SK-N-SH (cell line): Measurements from ENCODE around the gene FAM3B.

Experiments
- FOSL2 ChIP-seq: IDR thresholded peaks from 2 replicates; pipeline ENCODE4 v1.4.0; 2012; ENCODE audit warnings: low read depth, mild to moderate bottlenecking, moderate library complexity, borderline replicate concordance
- JUND ChIP-seq: IDR thresholded peaks from 2 replicates; pipeline ENCODE4 v1.4.0; 2012
- MXI1 ChIP-seq: IDR thresholded peaks from 2 replicates; pipeline ENCODE4 v1.6.1; 2012; ENCODE audit warnings: mild to moderate bottlenecking, low read depth, low read length, improper control_type of control experiment
- RCOR1 ChIP-seq: fragments of 150-350 bp; IDR thresholded peaks from 2 replicates; pipeline ENCODE4 v1.6.1; 2017; ENCODE audit warnings: antibody characterized with exemption, low read length
- SMC3 ChIP-seq: IDR thresholded peaks from 2 replicates; pipeline ENCODE4 v1.6.1; 2012; ENCODE audit warnings: low read depth, low read length, improper control_type of control experiment
- TF ChIP-seq, protein P1 (sequence below): fragments of 200-600 bp; sonication (generic); IDR thresholded peaks from 2 replicates; pipeline ENCODE4 v1.6.1; 2017; ENCODE audit warnings: antibody characterized with exemption, mild to moderate bottlenecking, moderate library complexity
- TF ChIP-seq, protein P2 (sequence below): IDR thresholded peaks from 2 replicates; pipeline ENCODE4 v1.6.1; 2012; ENCODE audit warnings: mild to moderate bottlenecking, low read depth, low read length, moderate library complexity

DNA sequence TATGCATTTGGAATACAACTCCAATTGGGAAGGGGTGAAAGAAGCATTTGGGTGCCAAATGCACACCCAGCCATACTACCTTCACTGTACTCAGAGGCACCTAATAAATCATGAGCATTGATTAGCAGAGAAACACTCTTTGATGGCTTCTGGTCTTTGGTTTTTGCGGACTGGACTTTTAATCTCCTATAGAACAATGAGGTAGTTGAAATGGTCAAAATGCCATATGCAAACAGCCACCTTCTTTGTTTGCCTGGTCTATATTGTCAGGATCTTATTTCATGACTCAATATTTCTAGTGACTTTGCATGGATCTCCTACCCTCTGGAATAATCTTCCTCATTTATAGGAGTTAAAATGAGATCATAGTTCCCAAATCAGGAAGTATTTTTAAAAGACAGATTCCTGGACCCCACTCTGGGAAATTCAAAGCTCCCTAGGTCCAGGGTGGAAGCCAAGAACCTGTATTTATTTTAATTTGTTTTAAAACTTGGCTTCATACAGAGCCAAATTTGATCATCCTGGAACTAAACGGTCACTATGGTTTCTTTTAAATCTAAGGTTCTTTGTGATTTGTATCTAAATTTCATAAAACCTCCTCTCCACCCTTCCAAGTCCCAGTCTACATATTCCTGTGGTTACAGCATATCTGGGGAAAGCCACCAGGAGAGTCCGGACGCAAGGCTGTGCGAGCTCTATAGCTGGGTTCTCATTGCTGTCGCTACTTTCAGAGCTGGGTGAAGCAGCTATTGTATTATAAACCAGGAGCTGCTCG is 8.7 kb downstream of the FAM3B start:
- TF ChIP-seq, protein P1, sequence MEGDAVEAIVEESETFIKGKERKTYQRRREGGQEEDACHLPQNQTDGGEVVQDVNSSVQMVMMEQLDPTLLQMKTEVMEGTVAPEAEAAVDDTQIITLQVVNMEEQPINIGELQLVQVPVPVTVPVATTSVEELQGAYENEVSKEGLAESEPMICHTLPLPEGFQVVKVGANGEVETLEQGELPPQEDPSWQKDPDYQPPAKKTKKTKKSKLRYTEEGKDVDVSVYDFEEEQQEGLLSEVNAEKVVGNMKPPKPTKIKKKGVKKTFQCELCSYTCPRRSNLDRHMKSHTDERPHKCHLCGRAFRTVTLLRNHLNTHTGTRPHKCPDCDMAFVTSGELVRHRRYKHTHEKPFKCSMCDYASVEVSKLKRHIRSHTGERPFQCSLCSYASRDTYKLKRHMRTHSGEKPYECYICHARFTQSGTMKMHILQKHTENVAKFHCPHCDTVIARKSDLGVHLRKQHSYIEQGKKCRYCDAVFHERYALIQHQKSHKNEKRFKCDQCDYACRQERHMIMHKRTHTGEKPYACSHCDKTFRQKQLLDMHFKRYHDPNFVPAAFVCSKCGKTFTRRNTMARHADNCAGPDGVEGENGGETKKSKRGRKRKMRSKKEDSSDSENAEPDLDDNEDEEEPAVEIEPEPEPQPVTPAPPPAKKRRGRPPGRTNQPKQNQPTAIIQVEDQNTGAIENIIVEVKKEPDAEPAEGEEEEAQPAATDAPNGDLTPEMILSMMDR: no peak
- TF ChIP-seq RCOR1: no peak
- TF ChIP-seq JUND: no peak
- no peak for TF ChIP-seq SMC3
- TF ChIP-seq FOSL2: no peak
- TF ChIP-seq, protein P2, sequence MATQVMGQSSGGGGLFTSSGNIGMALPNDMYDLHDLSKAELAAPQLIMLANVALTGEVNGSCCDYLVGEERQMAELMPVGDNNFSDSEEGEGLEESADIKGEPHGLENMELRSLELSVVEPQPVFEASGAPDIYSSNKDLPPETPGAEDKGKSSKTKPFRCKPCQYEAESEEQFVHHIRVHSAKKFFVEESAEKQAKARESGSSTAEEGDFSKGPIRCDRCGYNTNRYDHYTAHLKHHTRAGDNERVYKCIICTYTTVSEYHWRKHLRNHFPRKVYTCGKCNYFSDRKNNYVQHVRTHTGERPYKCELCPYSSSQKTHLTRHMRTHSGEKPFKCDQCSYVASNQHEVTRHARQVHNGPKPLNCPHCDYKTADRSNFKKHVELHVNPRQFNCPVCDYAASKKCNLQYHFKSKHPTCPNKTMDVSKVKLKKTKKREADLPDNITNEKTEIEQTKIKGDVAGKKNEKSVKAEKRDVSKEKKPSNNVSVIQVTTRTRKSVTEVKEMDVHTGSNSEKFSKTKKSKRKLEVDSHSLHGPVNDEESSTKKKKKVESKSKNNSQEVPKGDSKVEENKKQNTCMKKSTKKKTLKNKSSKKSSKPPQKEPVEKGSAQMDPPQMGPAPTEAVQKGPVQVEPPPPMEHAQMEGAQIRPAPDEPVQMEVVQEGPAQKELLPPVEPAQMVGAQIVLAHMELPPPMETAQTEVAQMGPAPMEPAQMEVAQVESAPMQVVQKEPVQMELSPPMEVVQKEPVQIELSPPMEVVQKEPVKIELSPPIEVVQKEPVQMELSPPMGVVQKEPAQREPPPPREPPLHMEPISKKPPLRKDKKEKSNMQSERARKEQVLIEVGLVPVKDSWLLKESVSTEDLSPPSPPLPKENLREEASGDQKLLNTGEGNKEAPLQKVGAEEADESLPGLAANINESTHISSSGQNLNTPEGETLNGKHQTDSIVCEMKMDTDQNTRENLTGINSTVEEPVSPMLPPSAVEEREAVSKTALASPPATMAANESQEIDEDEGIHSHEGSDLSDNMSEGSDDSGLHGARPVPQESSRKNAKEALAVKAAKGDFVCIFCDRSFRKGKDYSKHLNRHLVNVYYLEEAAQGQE: no peak
- TF ChIP-seq MXI1: no peak
